ENCODE results near the gene INSIG1.

INSIG1 gene

GRCh38 chr7:155257482-155258225 lies 40.0 kb upstream of the INSIG1 start:
- Histone ChIP-seq H3K9ac (ENCODE audit: low read length) (no peak overlapping the region), H3K36me3 (ENCODE audit: insufficient read depth, low read length) (no peaks in the 10 kb centered on the region), H3K9me3 (ENCODE audit: low read length) (no peaks in the 10 kb centered on the region), H3K4me3 (ENCODE audit: low read depth in 1 of 2, low read length in 2 of 2) (no peak overlapping the region), H3K27ac (ENCODE audit: low read depth, low read length) (no peak overlapping the region), H3K4me1 (ENCODE audit: insufficient read depth, low read length) (peaks cover 6% of the 10 kb centered on the region), H3K27me3 (ENCODE audit: control insufficient read depth in 1 of 2, insufficient read depth in 2 of 2, low read length in 2 of 2) (peaks cover 0 to 4% of the 10 kb centered on the region in 2 donors)

- no peaks in the 10 kb centered on the region for H3K9me3 ChIP-seq (ENCODE audit: low read length)
- H3K4me1 ChIP-seq (ENCODE audit: insufficient read depth, low read length): peaks cover 6% of the 10 kb centered on the region
- no peak overlapping the region for H3K4me3 ChIP-seq (ENCODE audit: low read depth in 1 of 2, low read length in 2 of 2)
- no peak overlapping the region for H3K9ac ChIP-seq (ENCODE audit: low read length)
- H3K36me3 ChIP-seq (ENCODE audit: insufficient read depth, low read length): no peaks in the 10 kb centered on the region
- no peak overlapping the region for H3K27ac ChIP-seq (ENCODE audit: low read depth, low read length)
- H3K27me3 ChIP-seq (ENCODE audit: control insufficient read depth in 1 of 2, insufficient read depth in 2 of 2, low read length in 2 of 2): peaks cover 0 to under 1% of the 10 kb centered on the region in 2 donors
Measured at GRCh38 chr7:155258226-155258560, 39.5 kb upstream of the INSIG1 start.

GRCh38 chr7:155259866-155260497 lies 37.7 kb upstream of the INSIG1 start:
- Histone ChIP-seq H3K9me3 (ENCODE audit: low read length) (no peaks in the 10 kb centered on the region), H3K36me3 (ENCODE audit: insufficient read depth, low read length) (no peaks in the 10 kb centered on the region), H3K27me3 (ENCODE audit: control insufficient read depth in 1 of 2, insufficient read depth in 2 of 2, low read length in 2 of 2) (no peaks in the 10 kb centered on the region), H3K9ac (ENCODE audit: low read length) (no peak overlapping the region), H3K4me1 (ENCODE audit: insufficient read depth, low read length) (peaks cover 6% of the 10 kb centered on the region), H3K4me3 (ENCODE audit: low read depth in 1 of 2, low read length in 2 of 2) (no peak overlapping the region), H3K27ac (ENCODE audit: low read depth, low read length) (no peak overlapping the region)

- no peaks in the 10 kb centered on the region for H3K36me3 ChIP-seq (ENCODE audit: insufficient read depth, low read length)
- no peaks in the 10 kb centered on the region for H3K9me3 ChIP-seq (ENCODE audit: low read length)
- H3K4me1 ChIP-seq (ENCODE audit: insufficient read depth, low read length): peaks cover 6% of the 10 kb centered on the region
- H3K27ac ChIP-seq (ENCODE audit: low read depth, low read length): no peak overlapping the region
- H3K27me3 ChIP-seq (ENCODE audit: control insufficient read depth in 1 of 2, insufficient read depth in 2 of 2, low read length in 2 of 2): no peaks in the 10 kb centered on the region
- H3K4me3 ChIP-seq (ENCODE audit: low read depth in 1 of 2, low read length in 2 of 2): no peak overlapping the region
- H3K9ac ChIP-seq (ENCODE audit: low read length): no peak overlapping the region
Measured at GRCh38 chr7:155260498-155260872, 37.2 kb upstream of the INSIG1 start.

GRCh38 chr7:155261031-155261985 lies 36.4 kb upstream of the INSIG1 start:
- peaks cover 6% of the 10 kb centered on the region for H3K4me1 ChIP-seq (ENCODE audit: insufficient read depth, low read length)
- no peak overlapping the region for H3K27ac ChIP-seq (ENCODE audit: low read depth, low read length)
- H3K9ac ChIP-seq (ENCODE audit: low read length): no peak overlapping the region
- H3K4me3 ChIP-seq (ENCODE audit: low read depth in 1 of 2, low read length in 2 of 2): no peak overlapping the region
- no peaks in the 10 kb centered on the region for H3K36me3 ChIP-seq (ENCODE audit: insufficient read depth, low read length)
- H3K9me3 ChIP-seq (ENCODE audit: low read length): no peaks in the 10 kb centered on the region
- H3K27me3 ChIP-seq (ENCODE audit: control insufficient read depth in 1 of 2, insufficient read depth in 2 of 2, low read length in 2 of 2): no peaks in the 10 kb centered on the region

GRCh38 chr7:155262031-155262430 lies 35.6 kb upstream of the INSIG1 start:
- Histone ChIP-seq H3K4me3 (ENCODE audit: low read depth in 1 of 2, low read length in 2 of 2) (no peak overlapping the region), H3K36me3 (ENCODE audit: insufficient read depth, low read length) (no peaks in the 10 kb centered on the region), H3K27me3 (ENCODE audit: control insufficient read depth in 1 of 2, insufficient read depth in 2 of 2, low read length in 2 of 2) (no peaks in the 10 kb centered on the region)

GRCh38 chr7:155263051-155263450 lies 34.6 kb upstream of the INSIG1 start:
- no peaks in the 10 kb centered on the region for H3K27me3 ChIP-seq (ENCODE audit: control insufficient read depth in 1 of 2, insufficient read depth in 2 of 2, low read length in 2 of 2)
- H3K9ac ChIP-seq (ENCODE audit: low read length): no peak overlapping the region

More at GRCh38 chr7:155262031-155262430, 35.6 kb upstream of the INSIG1 start:
- no peaks in the 10 kb centered on the region for H3K9me3 ChIP-seq (ENCODE audit: low read length)
- H3K4me1 ChIP-seq (ENCODE audit: insufficient read depth, low read length): peaks cover 4% of the 10 kb centered on the region
- H3K27ac ChIP-seq (ENCODE audit: low read depth, low read length): no peak overlapping the region
- no peak overlapping the region for H3K9ac ChIP-seq (ENCODE audit: low read length)

GRCh38 chr7:155263581-155264143 lies 34.0 kb upstream of the INSIG1 start:
- no peaks in the 10 kb centered on the region for H3K36me3 ChIP-seq (ENCODE audit: insufficient read depth, low read length)
- H3K4me3 ChIP-seq (ENCODE audit: low read depth in 1 of 2, low read length in 2 of 2): no peak overlapping the region
- H3K27me3 ChIP-seq (ENCODE audit: control insufficient read depth in 1 of 2, insufficient read depth in 2 of 2, low read length in 2 of 2): no peaks in the 10 kb centered on the region
- H3K4me1 ChIP-seq (ENCODE audit: insufficient read depth, low read length): no peaks in the 10 kb centered on the region
- H3K9ac ChIP-seq (ENCODE audit: low read length): no peak overlapping the region
- no peak overlapping the region for H3K27ac ChIP-seq (ENCODE audit: low read depth, low read length)
- no peaks in the 10 kb centered on the region for H3K9me3 ChIP-seq (ENCODE audit: low read length)

More at GRCh38 chr7:155263051-155263450, 34.6 kb upstream of the INSIG1 start:
- no peaks in the 10 kb centered on the region for H3K36me3 ChIP-seq (ENCODE audit: insufficient read depth, low read length)
- H3K4me1 ChIP-seq (ENCODE audit: insufficient read depth, low read length): no peaks in the 10 kb centered on the region
- no peaks in the 10 kb centered on the region for H3K9me3 ChIP-seq (ENCODE audit: low read length)
- no peak overlapping the region for H3K4me3 ChIP-seq (ENCODE audit: low read depth in 1 of 2, low read length in 2 of 2)
- H3K27ac ChIP-seq (ENCODE audit: low read depth, low read length): no peak overlapping the region

GRCh38 chr7:155265144-155265543 lies 32.5 kb upstream of the INSIG1 start:
- Histone ChIP-seq H3K9me3 (ENCODE audit: low read length) (no peaks in the 10 kb centered on the region), H3K4me1 (ENCODE audit: insufficient read depth, low read length) (no peaks in the 10 kb centered on the region), H3K4me3 (ENCODE audit: low read depth in 1 of 2, low read length in 2 of 2) (no peak overlapping the region), H3K9ac (ENCODE audit: low read length) (no peak overlapping the region), H3K27ac (ENCODE audit: low read depth, low read length) (no peak overlapping the region), H3K27me3 (ENCODE audit: control insufficient read depth in 1 of 2, insufficient read depth in 2 of 2, low read length in 2 of 2) (no peaks in the 10 kb centered on the region), H3K36me3 (ENCODE audit: insufficient read depth, low read length) (no peaks in the 10 kb centered on the region)

GRCh38 chr7:155265961-155266360 lies 31.7 kb upstream of the INSIG1 start:
- Histone ChIP-seq H3K9ac (ENCODE audit: low read length) (no peak overlapping the region), H3K27me3 (ENCODE audit: control insufficient read depth in 1 of 2, insufficient read depth in 2 of 2, low read length in 2 of 2) (no peaks in the 10 kb centered on the region), H3K9me3 (ENCODE audit: low read length) (no peaks in the 10 kb centered on the region), H3K27ac (ENCODE audit: low read depth, low read length) (no peak overlapping the region), H3K4me1 (ENCODE audit: insufficient read depth, low read length) (no peaks in the 10 kb centered on the region), H3K36me3 (ENCODE audit: insufficient read depth, low read length) (no peaks in the 10 kb centered on the region), H3K4me3 (ENCODE audit: low read depth in 1 of 2, low read length in 2 of 2) (no peak overlapping the region)

- Histone ChIP-seq H3K27me3 (ENCODE audit: control insufficient read depth in 1 of 2, insufficient read depth in 2 of 2, low read length in 2 of 2) (no peaks in the 10 kb centered on the region), H3K36me3 (ENCODE audit: insufficient read depth, low read length) (no peaks in the 10 kb centered on the region), H3K9ac (ENCODE audit: low read length) (no peak overlapping the region), H3K9me3 (ENCODE audit: low read length) (no peaks in the 10 kb centered on the region), H3K27ac (ENCODE audit: low read depth, low read length) (no peak overlapping the region), H3K4me3 (ENCODE audit: low read depth in 1 of 2, low read length in 2 of 2) (no peak overlapping the region), H3K4me1 (ENCODE audit: insufficient read depth, low read length) (no peaks in the 10 kb centered on the region)
Measured at GRCh38 chr7:155266440-155266839, 31.2 kb upstream of the INSIG1 start.

All from muscle layer of colon (tissue), 2 donors.